ENCODE measurements around the gene NFIX. TPM values are rescaled to one million over a fixed set of nuclear protein-coding genes. Genes with fewer than 3 reads are reported as not detected.

NFIX gene
- total and polyA plus RNA-seq, 9 of the 15 experiments (the other 6 are each of a cell fraction or from before 2014, with no cell fraction given), result 0.28 to 26.8 (median 5.4) TPM

- TF ChIP-seq ZNF639 (CRISPR knock-in tag; conservative IDR thresholded peaks at IDR 0.05 in 1 of 2, IDR thresholded peaks at IDR 0.05 in 1 of 2) (no peak), SUPT5H (IDR thresholded peaks at IDR 0.05) (peak; percentile 75), CEBPG (CRISPR knock-in tag; IDR thresholded peaks at IDR 0.05) (no peak), CEBPG (tag; conservative IDR thresholded peaks at IDR 0.05 in 1 of 2, IDR thresholded peaks at IDR 0.05 in 1 of 2) (no peak), KDM1A (IDR thresholded peaks at IDR 0.05) (no peak), POLR2A (conservative IDR thresholded peaks at IDR 0.05) (peak; percentile 77), U2AF1 (optimal IDR thresholded peaks at IDR 0.05; ENCODE audit: low read depth, low read length) (no peak), ZNF239 (CRISPR knock-in tag; IDR thresholded peaks at IDR 0.05) (no peak), ZNF41 (CRISPR knock-in tag; conservative IDR thresholded peaks at IDR 0.05) (no peak; the same call in 1 of the 2 replicates), ZBTB40 (IDR thresholded peaks at IDR 0.05) (0 out of 2 replicates have a peak, but pooled peaks have one; percentile 32), ZBTB40 (CRISPR knock-in tag; IDR thresholded peaks at IDR 0.05) (no peak), GTF3C2 (IDR thresholded peaks at IDR 0.05; ENCODE audit: borderline replicate concordance, extremely low read depth, insufficient read length) (no peak), ZNF696 (CRISPR knock-in tag; conservative IDR thresholded peaks at IDR 0.05) (no peak; the same call in 1 of the 2 replicates)
Observed at GRCh38 chr19:13098277-13099072, 103.2 kb downstream of the NFIX start (continued).
